ENCODE measurements around the gene TTC34. TPM values are rescaled to one million over a fixed set of nuclear protein-coding genes. Genes with fewer than 3 reads are reported as not detected.

Gene TTC34
- total RNA-seq, 3 donors from 2014 or later = 0.16 to 0.88 (median 0.66) TPM

DNA sequence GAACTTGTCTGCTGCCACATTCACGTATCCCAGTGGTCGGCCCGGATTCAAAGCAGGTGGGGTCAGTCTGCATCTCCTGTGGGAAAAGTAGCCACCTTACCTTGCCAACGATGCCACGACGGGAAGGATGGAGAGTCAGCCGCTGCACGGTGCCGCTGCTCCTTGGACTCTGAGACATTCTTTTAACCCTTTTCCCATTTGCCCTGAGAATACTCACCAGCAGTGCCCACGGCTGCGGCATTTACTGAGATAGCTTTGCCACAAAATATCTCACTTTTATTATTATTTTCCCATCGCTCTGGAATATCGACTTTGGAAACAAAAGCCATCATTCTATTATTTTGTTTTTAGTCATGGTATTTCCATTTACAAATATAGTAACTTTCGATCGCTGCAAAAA, 15.3 kb upstream of the TTC34 start:
- TF ChIP-seq, protein P1, sequence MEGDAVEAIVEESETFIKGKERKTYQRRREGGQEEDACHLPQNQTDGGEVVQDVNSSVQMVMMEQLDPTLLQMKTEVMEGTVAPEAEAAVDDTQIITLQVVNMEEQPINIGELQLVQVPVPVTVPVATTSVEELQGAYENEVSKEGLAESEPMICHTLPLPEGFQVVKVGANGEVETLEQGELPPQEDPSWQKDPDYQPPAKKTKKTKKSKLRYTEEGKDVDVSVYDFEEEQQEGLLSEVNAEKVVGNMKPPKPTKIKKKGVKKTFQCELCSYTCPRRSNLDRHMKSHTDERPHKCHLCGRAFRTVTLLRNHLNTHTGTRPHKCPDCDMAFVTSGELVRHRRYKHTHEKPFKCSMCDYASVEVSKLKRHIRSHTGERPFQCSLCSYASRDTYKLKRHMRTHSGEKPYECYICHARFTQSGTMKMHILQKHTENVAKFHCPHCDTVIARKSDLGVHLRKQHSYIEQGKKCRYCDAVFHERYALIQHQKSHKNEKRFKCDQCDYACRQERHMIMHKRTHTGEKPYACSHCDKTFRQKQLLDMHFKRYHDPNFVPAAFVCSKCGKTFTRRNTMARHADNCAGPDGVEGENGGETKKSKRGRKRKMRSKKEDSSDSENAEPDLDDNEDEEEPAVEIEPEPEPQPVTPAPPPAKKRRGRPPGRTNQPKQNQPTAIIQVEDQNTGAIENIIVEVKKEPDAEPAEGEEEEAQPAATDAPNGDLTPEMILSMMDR (IDR thresholded peaks at IDR 0.05) = no peak
- TF ChIP-seq POLR2AphosphoS5 (IDR thresholded peaks at IDR 0.05) (no peak), POLR2A (IDR thresholded peaks at IDR 0.05) (no peak)
- Histone ChIP-seq H3K27me3 (peaks cover 0 to 60% of the 10 kb centered on the region in 2 donors), H3K4me1 (no peaks in the 10 kb centered on the region), H3K27ac (no peak overlapping the region), H3K4me3 (no peak overlapping the region), H3K36me3 (no peaks in the 10 kb centered on the region), H3K9me3 (peaks cover 14 to 15% of the 10 kb centered on the region in 2 donors)
- no peak for DNase-seq (ENCODE audit: low spot score in 2 of 2)
- intact Hi-C loops (cut with DNase I; ENCODE audit: low total_unique reads) = no loop called here

DNA sequence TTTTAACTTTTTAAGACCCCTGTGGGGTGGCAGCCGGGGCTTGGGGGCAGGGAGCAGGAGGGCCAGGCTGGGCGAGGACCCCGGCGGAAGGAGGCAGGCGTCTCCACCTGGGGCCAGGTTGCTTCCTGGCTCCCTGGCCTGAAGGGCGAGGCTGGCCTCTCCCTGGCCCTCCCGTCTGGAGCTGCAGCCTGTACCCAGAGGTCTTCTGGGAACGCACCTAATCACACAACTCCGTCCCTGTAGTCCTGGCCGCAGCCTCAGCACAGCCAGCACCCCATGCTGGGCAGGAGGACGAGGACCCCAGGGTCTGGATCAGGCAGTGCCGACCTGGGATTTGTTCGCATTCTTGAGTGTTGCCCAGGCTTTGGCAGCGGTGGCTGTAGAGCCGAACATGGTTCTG, 14.1 kb upstream of the TTC34 start:
- TF ChIP-seq POLR2A (IDR thresholded peaks at IDR 0.05) = no peak
- TF ChIP-seq, protein P1 (IDR thresholded peaks at IDR 0.05) = no peak
- no peak for TF ChIP-seq POLR2AphosphoS5 (IDR thresholded peaks at IDR 0.05)
- no peaks in the 10 kb centered on the region for H3K36me3 ChIP-seq
- H3K27me3 ChIP-seq = peaks cover 0 to 61% of the 10 kb centered on the region in 2 donors
- no peak overlapping the region for H3K27ac ChIP-seq
- peaks cover 15 to 20% of the 10 kb centered on the region in 2 donors for H3K9me3 ChIP-seq
- DNase-seq (ENCODE audit: low spot score in 2 of 2) = no peak
- intact Hi-C loops (cut with DNase I; ENCODE audit: low total_unique reads) = no loop called here
- no peak overlapping the region for H3K4me3 ChIP-seq
- H3K4me1 ChIP-seq = no peaks in the 10 kb centered on the region

DNA sequence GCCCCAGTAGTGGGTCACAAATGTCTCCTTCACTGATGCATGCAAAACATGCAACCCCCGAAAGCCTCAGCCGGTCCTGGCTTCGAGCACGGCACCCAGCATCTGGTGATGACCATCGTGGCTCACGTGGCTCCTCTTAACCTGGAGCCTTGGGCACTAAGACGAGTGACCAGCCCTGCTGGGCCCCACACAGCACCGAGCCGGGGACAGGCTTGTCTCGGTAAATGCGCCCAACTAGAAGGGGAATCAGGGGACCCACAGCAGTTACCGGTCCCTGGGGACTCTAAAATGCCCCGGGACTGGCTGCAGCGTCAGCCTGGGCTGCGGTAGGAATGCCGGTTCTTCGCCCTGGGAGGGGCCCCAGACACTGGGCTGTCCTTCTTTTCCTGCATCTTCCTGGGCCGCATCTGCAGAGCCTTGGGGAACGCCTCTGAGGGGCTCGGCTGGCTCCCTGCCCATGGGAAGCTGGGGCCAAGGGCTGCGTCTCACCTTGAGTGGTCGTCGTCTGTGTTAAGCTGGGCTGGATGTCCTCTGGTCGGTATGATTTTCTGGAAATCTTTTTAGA, 13.1 kb upstream of the TTC34 start:
- Histone ChIP-seq H3K4me1 (no peaks in the 10 kb centered on the region), H3K27me3 (peaks cover 0 to 71% of the 10 kb centered on the region in 2 donors), H3K27ac (no peak overlapping the region), H3K9me3 (peaks cover 15 to 20% of the 10 kb centered on the region in 2 donors), H3K36me3 (no peaks in the 10 kb centered on the region), H3K4me3 (no peak overlapping the region)
- intact Hi-C loops (cut with DNase I; ENCODE audit: low total_unique reads) = no loop called here
- TF ChIP-seq POLR2AphosphoS5 (IDR thresholded peaks at IDR 0.05) (no peak), POLR2A (IDR thresholded peaks at IDR 0.05) (no peak)
- TF ChIP-seq, protein P1 (IDR thresholded peaks at IDR 0.05) = no peak
- no peak for DNase-seq (ENCODE audit: low spot score in 2 of 2)

DNA sequence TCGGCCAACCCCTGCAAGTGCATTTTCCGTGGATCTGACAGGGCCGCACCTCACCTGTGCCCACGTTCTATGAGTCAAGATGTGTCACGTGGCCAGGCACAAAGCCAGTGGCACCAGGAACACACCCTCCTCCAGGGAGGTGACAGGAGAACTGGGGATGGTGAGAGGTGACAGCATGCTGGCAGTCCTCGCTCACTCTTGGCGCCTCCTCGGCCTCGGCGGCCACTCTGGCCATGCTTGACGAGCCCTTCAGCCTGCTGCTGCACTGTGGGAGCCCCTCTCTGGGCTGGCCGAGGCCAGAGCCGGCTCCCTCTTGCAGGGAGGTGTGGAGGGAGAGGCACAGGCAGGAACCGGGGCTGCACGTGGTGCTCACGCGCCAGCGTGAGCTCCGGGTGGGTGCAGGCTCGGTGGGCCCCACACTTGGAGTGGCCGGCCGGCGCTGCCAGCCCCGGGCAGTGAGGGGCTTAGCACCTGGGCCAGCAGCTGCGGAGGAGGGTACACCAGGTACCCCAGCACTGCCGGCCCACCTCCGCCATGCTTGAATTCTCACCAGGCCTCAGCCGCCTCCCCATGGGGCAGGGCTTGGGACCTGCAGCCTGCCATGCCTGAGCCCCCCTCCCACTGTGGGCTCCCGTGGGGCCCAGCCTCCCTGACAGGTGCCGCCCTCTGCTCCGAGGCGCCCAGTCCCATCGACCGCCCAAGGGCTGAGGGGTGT, 11.6 kb upstream of the TTC34 start:
- Histone ChIP-seq H3K27ac (no peak overlapping the region), H3K4me1 (no peaks in the 10 kb centered on the region), H3K4me3 (no peak overlapping the region), H3K36me3 (no peaks in the 10 kb centered on the region), H3K9me3 (peaks cover 15 to 20% of the 10 kb centered on the region in 2 donors), H3K27me3 (peaks cover 0 to 76% of the 10 kb centered on the region in 2 donors)
- no peak for DNase-seq (ENCODE audit: low spot score in 2 of 2)
- intact Hi-C loops (cut with DNase I; ENCODE audit: low total_unique reads) = no loop called here
- TF ChIP-seq, protein P1 (IDR thresholded peaks at IDR 0.05) = no peak
- TF ChIP-seq POLR2A (IDR thresholded peaks at IDR 0.05) (no peak), POLR2AphosphoS5 (IDR thresholded peaks at IDR 0.05) (no peak)

DNA sequence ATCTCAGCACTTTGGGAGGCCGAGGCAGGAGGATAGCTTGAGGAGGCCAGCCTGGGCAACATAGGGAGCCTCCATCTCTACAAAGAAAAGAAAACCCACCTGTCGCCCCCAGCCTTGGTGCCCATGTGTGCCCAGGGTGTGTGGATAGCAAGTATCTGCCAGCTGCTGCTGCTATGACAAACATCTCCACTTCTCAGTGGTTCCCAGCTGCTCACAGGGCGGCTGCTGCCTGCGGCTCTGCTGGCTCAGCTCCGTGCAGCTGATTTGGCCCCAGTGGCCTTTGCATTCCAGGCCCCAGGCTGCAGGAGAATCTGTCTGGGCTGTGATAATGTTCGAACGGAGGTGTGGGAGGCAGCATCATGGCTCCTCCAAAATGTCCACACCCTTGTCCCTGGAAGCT, 10.6 kb upstream of the TTC34 start:
- TF ChIP-seq, protein P1 (IDR thresholded peaks at IDR 0.05) = no peak
- TF ChIP-seq POLR2A (IDR thresholded peaks at IDR 0.05) (no peak), POLR2AphosphoS5 (IDR thresholded peaks at IDR 0.05) (no peak)

More for the DNA sequence above, 10.6 kb upstream of the TTC34 start:
- H3K4me3 ChIP-seq = no peak overlapping the region
- H3K4me1 ChIP-seq = no peaks in the 10 kb centered on the region
- H3K9me3 ChIP-seq = peaks cover 15 to 20% of the 10 kb centered on the region in 2 donors
- intact Hi-C loops (cut with DNase I; ENCODE audit: low total_unique reads) = no loop called here
- peaks cover 0 to 86% of the 10 kb centered on the region in 2 donors for H3K27me3 ChIP-seq
- H3K36me3 ChIP-seq = no peaks in the 10 kb centered on the region
- no peak overlapping the region for H3K27ac ChIP-seq
- no peak for DNase-seq (ENCODE audit: low spot score in 2 of 2)
